Left cardiac atrium (tissue), 4 donors: Measurements from ENCODE around the gene FBXL7. TPM values are rescaled to one million over a fixed set of nuclear protein-coding genes. Genes with fewer than 3 reads are reported as not detected.

ENCODE experiments used
- ATAC-seq, 2 donors: fragments of 200-7000 bp; cut with Tn5 transposase; one replicate each; pipeline ENCODE4 v1.9.1; 2020; ENCODE audit warnings: mild to moderate bottlenecking in 2 of 2, moderate library complexity in 2 of 2
- DNase-seq: peaks from one replicate; pipeline ENCODE4 v3.0.0-alpha.2; 2020
- intact Hi-C, 2 donors: fragments of 100-400 bp; cut with DNase I; formaldehyde crosslinking; loops; one replicate each; pipeline versions ENCODE4 v1.14.1 to v1.15.1; 2022 to 2023
- total RNA-seq, 2 donors: library from RNA; stranded (reverse); fragmentation: NEBNext Ultra II Directional; extraction: Animal tissue kit (Norgen Biotek cat#: 25700); gene quantifications; one replicate each; pipeline ENCODE4 v1.2.1, GENCODE V29; 2021
- donor health status: DM: no; HTN: yes; CAD: no.
- donor health status: DM: no; HTN: yes; CAD: no; lungs with severe emphysema.
- donor health status: DM: yes; HTN: yes; CAD: no.
- donor health status: Dilated cardiomyopathy.

FBXL7 gene
- total RNA-seq, 2 donors from 2014 or later = 18.1 to 19.8 TPM

GRCh38 chr5:15689836-15690235, 189.9 kb downstream of the FBXL7 start:
- intact Hi-C loops = no loop called here
- DNase-seq (no peak), ATAC-seq (no peak)

GRCh38 chr5:15690611-15691010, 190.6 kb downstream of the FBXL7 start:
- intact Hi-C loops = no loop called here
- no peak for ATAC-seq
- DNase-seq = no peak

GRCh38 chr5:15691521-15691920, 191.5 kb downstream of the FBXL7 start:
- intact Hi-C loops = no loop called here
- no peak for DNase-seq
- ATAC-seq = no peak

DNA sequence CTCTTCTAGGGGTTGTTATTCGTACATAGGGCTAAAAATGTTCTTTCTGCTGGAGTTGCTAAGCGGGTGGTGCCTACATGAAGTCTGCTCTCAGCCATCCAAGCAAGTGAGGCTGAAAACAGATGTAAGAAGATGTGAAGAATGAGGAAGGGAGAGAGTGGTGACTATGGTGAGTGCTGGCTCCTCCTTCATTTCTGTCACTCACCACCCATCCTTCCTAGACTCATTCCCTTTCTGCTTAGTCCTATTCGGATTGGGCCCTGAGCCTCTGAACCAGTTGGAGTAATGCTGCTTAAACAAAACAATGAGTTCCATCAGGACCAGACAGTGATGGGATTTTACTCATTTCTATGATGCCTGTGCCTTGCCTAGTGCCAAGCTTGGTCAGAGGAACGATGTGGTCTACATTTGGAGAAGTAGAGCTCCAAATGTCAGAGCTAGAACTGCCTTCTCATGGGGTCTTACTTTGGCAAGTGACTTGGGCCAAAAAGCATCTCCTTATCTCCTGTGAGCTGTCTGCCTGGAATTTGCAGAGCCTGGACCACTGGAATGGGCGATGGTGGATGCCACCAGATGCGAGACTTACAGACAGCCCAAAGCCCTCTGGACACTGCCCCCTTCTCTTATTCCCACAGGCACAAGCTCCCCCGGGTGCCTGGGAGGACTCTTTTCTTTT, 192.9 kb downstream of the FBXL7 start:
- DNase-seq (no peak), ATAC-seq (no peak)
- intact Hi-C loops = no loop called here

DNA sequence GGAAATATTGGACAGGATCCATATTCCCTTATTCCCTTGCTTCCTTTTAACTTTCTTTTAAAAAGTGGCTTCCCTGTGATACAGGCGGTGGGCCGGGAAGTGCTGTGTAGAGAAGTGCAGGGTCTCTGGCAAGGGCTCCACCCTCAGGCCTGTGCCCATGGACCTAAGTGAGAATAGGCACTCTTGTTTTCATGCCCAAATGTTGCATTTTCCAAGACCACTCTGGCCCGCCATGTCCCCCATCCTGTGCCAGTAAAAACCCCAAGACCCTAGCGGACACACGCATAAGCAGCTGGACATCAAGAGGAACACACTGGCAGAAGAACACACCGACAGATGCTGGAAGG, 193.4 kb downstream of the FBXL7 start:
- ATAC-seq (no peak), DNase-seq (no peak)
- intact Hi-C loops = no loop called here

GRCh38 chr5:15693933-15694332, 194.0 kb downstream of the FBXL7 start:
- DNase-seq (no peak), ATAC-seq (no peak)
- intact Hi-C loops = no loop called here

DNA sequence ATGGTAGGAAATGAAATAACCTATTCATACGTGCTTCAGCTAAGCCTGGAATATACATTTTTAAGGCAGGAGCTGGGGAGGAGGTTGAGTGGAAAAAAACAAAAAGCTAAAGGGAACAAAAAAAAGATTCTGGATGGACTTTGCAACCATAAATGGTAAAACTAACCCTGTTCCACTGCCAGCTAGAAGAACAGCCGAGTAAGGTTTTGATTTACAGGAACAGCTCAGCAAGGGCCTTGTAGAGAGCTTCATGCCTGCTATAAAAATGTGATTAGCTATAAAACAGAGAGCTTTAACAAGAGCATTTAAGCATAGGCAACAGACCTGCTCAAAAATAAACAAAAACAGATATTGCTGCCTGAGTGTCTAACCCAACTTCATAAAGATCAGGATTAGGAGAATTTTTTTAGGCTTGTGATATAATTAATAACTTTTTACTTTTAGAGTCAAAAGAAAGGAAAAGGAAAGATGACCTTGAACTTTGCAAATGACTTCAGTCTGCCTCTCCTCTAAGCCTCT, 194.8 kb downstream of the FBXL7 start:
- DNase-seq (no peak), ATAC-seq (peak in 1 of 2 donors; percentile 55)
- intact Hi-C loops = no loop called here

DNA sequence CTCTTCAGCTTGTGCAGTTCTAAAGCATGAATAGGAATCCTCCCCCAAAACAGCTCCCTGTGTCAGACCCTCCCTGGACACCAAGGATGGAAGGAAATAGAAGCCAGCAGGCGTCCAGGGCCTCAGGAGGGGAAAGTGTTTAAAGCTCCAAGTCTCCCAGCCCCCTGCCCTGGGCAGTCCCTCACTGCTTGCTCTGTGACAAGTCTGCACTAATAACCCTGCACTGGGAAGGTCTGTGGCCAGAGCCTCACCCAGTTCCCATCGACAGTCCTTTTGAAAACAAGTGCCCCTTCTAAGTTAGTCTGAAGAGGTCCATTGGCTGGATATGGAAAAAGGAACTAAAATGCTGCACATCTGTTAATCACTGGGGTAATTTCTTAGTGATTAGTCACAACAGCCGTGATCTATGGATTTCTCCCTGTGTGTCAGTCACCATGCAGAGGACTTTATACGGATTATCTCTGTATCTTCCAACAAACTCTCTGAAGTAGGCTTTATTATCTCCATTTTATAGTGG, 195.3 kb downstream of the FBXL7 start:
- intact Hi-C loops = no loop called here
- ATAC-seq (peak; percentile 34 to 46), DNase-seq (no peak)

DNA sequence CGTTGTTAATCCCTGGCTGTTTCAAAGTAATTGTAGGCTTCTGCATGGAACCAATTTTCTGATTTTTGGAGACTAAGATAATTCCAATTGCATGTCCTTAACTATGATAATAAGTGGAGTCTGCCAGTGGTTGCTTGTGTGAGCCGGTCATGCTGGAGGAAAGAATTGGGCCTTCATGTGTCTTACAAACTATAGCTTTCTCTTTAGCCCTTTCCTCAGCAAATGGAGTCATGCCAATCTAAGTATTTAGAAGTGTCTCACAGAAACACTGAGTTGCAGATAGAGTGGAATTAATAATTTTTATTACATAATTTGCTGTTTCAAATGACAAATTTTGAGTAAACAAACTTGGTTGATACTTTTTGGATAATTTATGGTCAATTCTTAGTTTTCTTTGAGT, 200.4 kb downstream of the FBXL7 start:
- intact Hi-C loops = no loop called here
- no peak for DNase-seq
- ATAC-seq = no peak

GRCh38 chr5:15702102-15702501, 202.1 kb downstream of the FBXL7 start:
- ATAC-seq (no peak), DNase-seq (no peak)
- intact Hi-C loops = no loop called here

GRCh38 chr5:15703901-15704300, 203.9 kb downstream of the FBXL7 start:
- ATAC-seq (peak in 1 of 2 donors; percentile 26), DNase-seq (no peak)
- intact Hi-C loops = no loop called here

GRCh38 chr5:15704397-15704947, 204.5 kb downstream of the FBXL7 start:
- DNase-seq = no peak
- peak in 1 of 2 donors; percentile 42 for ATAC-seq
- intact Hi-C loops = no loop called here

DNA sequence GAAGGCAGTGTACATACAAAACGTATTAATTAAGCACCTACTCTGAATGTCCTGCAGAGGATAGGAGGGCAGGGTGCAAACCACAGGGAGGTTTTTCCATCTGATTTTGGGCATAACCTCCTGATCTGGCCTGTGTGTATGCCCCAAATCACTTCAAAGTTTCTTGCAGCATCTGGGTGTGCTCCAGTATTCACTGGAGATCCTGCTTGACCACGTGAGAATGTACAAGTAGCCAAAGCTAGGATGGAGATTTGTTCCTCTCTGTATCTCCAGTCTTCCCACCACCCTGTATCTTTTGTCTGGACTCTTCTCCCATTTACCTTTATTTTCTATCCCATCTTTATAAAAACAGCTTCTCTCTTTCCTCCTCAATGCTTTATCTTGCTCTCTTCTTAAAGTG, 207.7 kb downstream of the FBXL7 start:
- DNase-seq (no peak), ATAC-seq (no peak)
- intact Hi-C loops = no loop called here

GRCh38 chr5:15711892-15712291, 211.9 kb downstream of the FBXL7 start:
- ATAC-seq (no peak), DNase-seq (no peak)
- intact Hi-C loops = no loop called here

- ATAC-seq (no peak), DNase-seq (no peak)
- intact Hi-C loops = no loop called here
Measured at GRCh38 chr5:15715535-15715934, 215.6 kb downstream of the FBXL7 start.

DNA sequence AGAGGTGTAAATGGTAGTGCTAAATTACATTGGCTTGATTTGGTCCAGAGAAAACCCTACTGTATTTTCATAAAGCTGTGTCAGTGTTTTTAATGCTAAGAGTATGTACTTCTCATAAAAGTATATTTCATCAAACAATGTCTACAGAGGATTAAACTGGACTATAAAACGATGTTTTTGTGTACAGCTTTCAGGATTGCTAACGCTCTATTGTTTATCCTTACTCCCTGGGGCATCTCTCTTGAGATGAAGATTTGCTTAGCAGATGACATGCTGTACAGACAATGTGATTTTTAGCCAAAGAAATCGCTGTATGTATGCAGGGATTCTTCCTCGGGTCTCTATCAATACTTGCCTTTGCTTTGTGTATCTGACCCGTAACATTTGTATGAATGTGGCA, 216.0 kb downstream of the FBXL7 start:
- DNase-seq = no peak
- no peak for ATAC-seq
- intact Hi-C loops = no loop called here

- ATAC-seq (peak; percentile 44 to 63), DNase-seq (no peak)
- intact Hi-C loops = no loop called here
Measured at GRCh38 chr5:15717001-15717400, 217.0 kb downstream of the FBXL7 start.

DNA sequence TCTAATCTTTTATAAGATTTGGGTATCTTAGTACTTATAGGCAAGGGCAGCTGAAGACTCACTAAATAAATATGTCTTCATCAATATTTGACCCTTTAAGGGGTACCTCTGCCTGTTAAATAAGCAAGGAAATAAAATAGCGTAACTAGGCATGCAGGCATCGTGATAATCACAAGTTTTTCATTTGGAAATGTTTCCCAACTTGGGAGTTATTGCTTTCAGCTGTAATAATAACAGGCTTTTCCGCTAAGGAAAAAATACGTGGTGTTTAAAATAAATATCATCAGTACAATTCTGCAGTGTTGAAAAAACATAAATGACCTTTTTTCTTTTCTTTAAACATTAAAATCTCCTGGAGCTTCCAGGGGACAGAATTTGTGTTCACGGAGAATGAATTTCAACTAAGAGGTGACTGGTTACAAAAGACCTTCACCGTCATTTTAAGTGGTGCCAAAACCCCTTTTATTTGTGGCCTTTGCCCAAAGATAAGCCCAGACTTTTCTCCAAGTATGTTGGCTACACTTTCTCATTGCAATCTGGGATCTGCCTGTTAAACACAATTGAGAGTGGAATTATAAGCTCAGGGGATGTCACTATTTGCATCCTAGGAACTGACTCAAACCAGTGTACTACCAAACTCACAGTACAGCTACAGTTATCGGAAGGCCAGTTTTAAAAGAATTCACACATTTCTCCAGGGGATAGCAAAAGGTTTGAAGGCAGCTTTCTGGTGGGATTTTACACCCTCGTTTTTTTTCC, 218.6 kb downstream of the FBXL7 start:
- no peak for ATAC-seq
- intact Hi-C loops = no loop called here
- no peak for DNase-seq

DNA sequence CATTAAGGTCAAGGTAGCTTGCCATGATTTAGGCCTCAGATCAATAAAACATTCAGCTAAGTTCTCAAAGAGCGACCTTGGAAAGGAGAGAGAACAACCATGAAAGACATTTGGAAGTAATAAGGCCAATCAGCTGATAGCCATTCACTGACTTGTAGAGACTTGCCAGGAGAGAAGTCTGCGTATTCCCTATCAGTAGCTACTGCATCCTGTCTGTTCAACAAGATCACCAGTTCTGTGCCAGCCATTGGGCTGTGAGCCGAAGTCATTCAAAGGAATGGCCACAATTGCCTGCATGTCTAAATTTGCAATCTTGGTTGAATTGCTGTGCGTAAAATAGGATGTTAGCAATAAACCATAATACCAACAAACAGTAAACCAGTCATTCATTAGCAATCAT, 219.8 kb downstream of the FBXL7 start:
- ATAC-seq (peak in 1 of 2 donors; percentile 56), DNase-seq (no peak)
- intact Hi-C loops = no loop called here

- DNase-seq (no peak), ATAC-seq (no peak)
- intact Hi-C loops = no loop called here
Measured at GRCh38 chr5:15720515-15720914, 220.5 kb downstream of the FBXL7 start.
